ENCODE data around the gene RPS15.
"Not testable (repeated sequence)": the region's sequence is repeated elsewhere in the genome, so short reads cannot be mapped to it uniquely, and the experiment has no call there.

RPS15 gene

DNA sequence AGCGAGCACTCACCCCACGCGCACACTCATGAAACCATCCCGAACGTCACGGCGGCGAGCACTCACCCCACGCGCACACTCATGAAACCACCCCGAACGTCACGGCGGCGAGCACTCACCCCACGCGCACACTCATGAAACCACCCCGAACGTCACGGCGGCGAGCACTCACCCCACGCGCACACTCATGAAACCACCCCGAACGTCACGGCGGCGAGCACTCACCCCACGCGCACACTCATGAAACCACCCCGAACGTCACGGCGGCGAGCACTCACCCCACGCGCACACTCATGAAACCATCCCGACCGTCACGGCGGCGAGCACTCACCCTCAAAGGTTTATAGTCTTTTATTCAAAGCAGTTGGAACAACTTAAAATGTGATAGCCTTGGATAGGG is 18.1 kb upstream of the RPS15 start:
- not testable (repeated sequence) for DNase-seq

DNA sequence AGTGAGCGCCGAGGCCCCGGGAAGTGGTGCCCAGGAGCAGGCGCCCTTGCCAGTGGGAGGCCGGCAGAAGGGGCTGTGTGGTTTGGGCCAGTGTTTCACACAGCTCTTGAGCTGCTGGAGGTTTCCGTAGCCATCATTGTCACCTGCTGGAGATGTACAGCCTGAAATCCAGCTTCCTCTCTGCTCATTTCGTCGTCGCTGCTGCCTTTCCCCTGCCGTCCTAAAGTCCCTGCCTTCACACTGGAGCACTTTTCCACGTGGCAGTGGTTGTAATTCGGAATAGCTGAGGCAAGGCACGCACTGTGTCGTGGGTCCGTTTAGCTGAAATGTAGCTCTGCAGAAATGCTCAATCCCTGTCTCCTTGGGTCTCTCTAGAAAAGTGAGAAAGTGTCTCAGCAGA is 17.6 kb upstream of the RPS15 start:
- no peak for DNase-seq

DNA sequence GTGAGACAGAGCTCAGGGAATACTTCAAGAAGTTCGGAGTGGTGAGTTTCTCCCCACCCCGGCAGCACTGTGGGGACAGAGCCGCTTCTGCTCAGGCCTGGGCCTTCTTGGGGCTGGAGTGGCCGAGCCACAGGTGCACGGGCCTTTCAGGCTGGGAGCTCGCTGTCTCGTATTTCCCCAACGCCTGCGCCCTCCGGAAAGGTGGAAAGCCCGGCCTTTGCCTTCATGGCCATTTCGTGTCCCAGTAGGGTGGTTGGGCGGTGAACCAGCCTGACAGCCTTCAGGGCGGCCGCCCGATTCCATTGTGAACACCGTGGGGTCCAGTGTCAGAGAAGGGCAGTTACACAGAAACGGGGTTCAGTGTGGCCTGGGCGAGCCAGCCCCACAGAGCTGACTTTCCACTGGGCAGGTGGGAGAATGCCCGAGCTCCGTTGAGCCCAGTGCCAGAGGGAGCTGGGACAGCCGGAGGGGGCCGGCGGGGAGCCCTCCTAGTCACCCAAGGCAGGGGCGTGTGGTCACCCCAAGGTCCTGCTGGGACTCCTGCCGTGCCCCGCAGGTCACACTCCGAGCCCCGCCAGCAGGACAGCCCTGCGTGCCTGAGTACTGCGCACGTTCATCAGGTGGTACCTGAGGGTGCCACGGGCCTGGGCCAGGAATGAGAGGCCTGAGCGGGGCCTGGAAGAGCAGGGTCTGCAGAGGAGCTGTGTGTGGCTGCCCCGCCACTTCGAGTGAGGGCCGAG is 16.8 kb upstream of the RPS15 start:
- DNase-seq, result no peak

DNA sequence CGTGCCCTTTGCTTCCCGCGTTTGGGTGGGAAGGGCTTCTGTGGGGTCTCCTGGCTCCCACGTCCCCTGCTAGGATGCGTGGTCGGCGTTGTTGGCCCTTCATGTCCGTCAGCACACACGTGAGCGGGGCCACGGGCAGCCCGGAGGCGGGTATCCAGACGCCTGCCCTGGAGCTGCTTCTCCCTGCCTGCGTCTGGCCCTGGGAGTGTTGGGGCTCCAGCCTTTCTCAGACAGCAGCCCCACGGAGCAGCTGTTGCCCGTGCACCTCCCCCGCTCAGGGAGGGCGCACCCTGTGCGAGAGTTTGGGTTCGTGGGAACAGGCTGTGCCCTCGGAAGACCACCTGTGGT is 16.3 kb upstream of the RPS15 start:
- no peak for DNase-seq

DNA sequence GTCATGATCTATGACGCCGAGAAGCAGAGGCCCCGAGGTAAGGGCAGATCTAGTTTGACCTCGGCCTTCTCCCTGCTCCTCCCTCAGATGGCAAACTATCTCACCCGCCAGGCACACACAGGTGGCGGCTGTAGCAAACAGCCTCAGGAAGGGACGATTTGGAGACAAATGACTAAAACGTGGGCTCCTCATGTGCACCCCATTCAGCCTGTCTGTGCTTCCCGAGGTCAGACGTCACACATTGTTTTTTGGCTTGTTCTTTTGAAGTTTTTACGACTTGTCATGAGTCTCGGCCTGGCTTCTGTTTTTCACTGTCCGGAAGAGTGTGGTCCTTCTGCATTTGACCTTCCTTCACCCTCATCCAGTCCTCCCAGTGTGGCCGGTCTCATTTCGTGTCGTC is 15.8 kb upstream of the RPS15 start:
- DNase-seq, result no peak

DNA sequence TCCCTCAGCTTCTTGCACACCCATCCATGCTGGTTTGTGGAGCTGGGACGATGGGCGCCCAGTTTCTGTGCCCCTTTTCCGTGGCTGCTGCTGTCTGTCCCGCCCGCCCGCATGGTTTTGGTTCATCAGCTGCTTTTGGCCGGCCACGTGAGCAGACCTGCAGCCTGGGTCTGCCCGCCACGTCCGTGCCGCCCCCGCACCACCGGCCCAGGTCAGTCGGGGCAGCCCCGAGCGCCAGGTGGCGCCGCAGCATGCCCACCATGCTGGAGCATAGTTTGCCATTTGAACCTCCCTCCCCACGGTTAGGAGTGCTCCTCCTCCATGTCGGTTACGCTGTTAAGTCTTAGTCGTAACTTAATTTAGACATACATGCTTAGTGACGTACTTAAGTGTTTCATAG is 15.3 kb upstream of the RPS15 start:
- DNase-seq, result no peak

DNA sequence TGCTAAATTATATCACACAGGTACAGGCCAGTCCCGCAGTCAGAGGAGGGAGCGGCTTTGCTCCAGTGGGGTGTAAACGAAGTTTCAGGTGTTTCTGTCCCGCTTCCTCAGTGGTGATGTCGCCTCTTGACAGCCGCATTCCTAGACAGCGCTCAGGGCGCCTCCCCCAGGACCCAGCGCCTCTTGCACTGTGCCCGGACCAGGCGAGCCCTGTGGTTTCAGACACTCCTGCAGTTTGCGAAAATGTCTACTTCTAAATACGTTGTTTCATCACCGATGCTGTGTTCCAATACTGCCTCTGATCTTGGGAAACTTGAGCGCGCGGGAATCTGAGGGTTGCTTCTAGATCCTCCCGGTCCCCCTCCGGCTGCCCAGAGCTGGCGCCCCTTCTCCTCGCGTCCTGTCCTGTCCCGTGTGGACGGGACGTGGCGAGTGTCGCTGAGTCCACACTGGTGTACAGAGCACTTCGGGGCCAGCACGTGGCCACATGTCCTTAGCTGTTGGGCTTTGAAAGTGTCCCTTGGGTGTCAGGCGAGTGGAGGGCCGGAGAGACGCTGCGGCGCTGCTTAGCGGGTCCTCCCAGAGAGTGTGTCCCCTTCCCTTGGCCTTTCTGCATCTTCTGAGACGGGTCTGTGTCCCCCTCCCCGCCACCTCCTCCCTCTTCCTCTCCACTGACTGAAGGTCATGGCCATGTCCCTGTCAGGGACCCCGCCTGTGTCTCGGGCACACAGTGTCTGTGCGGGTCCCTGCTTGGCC is 14.6 kb upstream of the RPS15 start:
- no peak for DNase-seq

DNA sequence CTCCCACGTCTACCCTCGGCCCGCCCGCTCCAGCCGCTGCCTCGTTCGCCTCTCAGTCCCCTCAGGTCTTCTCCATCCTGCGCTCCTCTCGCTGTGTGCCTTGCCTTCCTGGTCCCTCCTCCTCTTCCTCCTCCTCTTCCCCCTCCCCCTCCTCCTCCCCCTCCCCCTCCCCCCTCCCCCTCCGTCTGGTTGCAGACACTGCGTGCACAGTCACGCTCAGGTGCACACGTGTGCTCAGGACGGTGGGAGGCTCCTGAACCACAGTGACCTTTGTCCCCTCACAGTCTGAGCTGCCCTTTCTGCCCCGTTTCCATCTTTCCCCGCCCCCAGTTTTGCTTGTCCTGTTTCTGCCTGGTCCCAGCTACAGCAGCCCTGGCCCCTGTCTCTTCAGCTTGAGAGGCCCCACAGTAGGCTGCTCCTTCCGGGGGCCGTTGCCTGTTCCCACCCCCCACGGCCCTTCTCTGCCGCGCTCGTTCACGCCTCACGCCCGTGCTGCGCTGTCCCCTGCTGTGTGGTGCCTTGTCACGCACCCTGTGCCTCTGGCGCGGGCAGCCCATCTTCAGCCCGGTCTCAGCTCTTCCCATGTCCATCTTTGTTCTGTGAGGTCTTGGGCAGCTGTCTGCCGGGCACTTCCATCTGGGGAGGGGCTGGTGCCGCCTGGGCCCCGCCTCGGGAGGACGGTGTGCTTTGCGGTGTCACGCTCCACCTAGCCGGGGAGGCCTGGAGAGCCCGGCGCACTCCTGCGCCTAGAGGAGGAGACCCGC is 13.8 kb upstream of the RPS15 start:
- DNase-seq, result no peak

DNA sequence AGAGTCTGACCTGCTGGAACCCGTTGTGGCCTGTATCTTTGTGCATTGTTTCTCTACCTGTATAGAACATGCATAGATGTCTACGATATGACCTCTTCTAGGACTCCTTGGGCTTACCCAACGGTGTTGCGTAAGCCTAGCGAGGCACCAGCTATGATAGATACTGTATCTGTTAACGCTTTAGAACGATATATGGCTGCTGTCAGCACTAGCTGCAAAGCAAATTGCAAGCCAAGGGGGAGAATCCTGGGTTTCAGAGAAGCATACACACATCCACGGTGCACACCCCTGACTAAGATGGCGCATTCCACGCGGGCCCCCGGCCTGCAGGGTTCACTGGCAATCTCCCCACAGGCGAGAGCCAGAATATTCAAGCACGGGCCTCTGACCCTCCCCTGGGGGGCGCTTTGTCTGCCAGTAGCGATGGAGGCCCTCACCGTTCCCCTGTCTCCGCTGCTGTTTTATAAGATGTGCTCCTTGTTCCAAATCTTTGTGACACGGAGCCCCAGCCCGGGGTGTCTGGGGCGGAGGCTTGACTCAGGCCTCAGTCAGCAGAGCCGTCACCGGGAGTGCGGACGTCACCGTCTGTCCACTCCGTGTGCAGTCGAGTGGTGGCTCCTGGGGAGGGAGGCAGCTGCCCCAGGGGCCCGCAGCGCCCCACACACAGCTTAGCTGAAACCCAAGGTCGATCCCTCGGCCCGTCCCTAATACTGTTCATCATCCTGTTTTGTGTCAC is 12.9 kb upstream of the RPS15 start:
- DNase-seq, result no peak

DNA sequence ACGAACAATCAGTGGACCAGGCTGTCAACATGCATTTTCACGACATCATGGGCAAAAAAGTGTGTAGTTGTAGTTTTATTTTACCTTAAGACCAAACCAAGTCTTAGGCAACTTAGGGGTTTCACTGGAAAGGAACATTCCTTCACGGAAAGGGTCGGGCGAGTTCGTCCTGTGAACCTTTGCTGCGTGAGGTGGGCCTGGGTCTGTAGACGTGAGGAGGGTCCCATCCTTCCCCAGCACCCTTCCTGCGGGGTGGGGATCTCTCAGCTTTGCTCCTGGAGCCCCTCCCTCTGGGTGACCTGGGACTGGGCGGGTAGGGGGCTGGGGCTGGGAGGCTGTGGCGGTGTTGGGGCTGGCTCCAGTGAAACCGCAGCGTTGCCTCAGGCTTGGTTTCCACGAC is 12.3 kb upstream of the RPS15 start:
- DNase-seq, result no peak

DNA sequence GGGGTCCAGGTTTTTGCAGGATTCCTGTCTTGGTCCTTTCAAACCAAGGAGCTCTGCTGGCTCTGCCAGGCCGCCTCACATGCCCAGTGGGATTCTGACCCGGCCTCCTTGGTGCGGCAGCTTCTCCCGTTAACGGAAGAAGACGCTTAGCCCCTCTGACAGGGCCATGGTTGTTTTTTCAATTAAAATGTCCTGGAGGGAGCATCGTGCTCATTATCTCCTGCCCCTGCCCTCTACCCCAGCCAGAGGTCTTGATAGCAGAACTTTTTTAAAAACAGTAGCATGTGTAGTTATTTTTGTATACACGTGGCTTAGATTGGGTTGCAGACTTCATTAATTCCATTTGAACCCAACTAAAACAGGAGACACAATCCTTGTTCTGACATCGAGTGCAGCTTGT is 11.5 kb upstream of the RPS15 start:
- DNase-seq, result no peak

DNA sequence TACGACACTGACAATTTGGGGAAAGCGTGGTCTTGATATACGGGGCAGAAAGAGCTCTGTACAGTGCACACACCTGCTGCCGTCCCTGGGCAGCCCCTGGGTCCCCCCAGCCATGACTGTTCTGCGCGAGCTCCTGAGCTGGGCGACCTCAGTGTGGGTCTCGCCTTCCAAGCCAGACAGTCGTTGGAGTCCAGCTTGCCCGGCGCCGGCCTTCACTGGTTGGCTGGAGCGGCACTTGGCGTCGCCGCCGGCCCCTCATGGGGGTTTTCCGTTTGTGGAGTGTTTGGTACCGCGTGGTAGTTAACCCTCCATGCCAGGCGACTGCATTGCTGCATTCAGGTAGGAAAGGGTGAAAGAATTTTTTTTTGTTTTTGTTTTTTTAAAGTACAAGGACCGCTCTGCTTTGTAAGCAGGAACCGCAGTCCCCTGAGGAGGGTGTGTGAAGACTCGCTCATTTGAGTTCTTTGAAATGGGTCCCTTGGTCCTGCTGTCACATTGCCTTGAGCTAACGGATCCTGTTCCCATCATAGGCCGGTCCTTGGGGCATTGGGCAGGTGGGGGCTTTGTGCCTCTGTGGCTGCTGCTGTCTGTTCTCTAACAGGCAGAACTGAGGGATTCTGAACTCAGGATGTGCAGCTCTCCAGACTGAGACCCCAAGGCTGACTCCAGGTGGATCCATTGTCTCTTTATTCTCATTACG is 10.8 kb upstream of the RPS15 start:
- peak in 1 of 14 donors; percentile 18 for DNase-seq

DNA sequence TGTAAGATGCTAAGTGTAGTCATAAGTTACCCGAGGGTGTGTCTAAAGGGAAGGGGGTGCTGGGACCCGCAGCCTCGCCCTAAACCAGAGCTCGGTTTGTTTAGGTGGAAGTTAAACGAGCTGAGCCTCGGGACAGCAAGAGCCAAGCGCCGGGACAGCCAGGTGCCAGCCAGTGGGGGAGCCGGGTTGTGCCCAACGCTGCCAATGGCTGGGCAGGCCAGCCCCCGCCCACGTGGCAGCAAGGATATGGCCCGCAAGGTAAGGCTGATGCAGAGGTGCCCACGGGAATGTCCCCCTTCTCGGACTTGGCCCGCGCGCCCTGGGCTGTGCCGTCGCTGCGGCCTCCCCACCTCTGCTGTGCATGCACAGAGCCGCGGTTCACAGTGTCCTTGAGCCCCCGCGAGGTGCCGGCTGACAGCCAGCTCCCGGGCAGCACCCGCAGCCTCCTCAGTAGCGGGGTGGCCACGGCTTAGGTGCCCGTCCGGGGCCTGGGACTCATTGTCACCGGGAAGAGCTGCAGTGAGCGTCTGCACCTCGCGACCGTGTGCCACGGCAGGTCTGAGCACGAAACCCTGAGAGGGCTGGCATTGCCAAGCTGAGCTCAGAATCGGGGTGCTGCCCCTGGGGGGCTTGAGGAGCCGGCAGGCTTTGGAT is 9.3 kb upstream of the RPS15 start:
- peak in 1 of 14 donors; percentile 72 for DNase-seq

DNA sequence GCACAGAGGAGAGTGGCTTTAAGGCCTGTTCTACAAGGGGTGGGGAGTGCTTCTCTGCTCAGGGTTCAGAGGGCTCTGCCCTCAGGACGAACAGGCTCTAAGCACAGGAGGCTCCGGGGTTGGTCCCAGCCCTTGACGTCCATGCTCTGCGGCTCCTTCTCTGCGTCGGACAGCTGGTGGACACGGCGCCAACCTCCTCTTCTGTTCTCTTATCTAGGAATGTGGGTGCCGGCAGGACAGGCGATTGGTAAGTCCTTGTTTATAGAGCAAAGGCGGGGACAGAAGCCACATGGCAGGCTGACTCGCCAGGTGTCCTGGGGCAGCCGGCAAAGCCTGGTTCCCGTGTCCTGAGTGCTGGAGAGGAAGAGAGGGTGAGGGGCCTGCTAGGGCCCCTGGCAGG is 8.4 kb upstream of the RPS15 start:
- DNase-seq, result no peak

DNA sequence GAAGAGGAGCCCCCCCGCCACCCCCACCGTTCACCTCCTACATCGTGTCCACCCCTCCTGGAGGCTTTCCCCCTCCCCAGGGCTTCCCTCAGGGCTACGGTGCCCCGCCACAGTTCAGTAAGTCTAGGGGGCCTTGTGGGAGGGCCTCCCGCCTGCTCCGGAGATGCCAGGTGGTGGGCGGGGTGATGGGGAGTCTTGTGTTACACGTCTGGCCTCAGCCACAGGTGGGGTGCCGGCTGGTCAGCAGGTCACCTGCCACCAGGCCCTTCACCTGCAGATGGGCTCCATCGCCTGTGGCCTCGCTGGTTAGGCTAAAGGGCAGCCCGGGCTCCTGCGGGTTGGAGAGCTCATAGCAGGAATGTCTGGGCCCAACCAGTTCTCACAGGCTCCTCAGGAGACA is 8.0 kb upstream of the RPS15 start:
- no peak for DNase-seq

DNA sequence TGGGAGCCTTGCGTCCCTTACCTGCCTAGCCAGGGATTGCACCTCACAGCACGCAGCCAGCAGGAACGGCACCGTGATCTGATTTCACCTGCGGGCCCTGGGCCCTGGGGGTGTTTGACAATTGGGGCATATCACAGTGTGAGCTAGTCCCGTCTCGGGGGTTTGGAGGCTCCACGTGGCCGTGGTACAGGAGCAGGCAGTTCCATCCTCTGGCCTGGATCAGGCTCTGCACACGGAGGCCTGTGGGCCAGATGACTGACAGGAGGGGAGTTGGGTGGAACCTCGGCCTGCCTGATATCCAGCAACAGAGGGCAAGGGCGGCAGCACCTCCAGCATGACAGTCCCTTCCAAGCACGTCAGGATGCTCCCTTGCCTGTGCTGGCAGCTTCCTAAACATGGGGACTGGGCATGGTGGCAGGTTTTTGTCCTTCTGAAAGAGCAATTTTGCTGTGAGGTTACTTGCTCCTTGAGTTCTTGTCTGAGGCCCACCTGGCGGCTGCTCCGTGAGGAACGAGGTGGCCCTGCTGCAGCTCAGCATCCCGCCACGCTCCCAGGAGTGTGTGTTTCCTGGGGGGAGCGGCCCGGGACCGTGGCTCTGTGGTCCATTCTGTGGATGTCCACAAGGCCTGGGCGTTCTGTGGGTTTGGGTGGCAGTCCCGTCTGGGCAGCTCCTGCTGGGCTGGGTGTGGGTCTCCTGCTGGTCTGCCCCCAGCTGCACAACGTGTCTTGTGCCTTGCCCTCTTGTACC is 6.3 kb upstream of the RPS15 start:
- no peak for DNase-seq

DNA sequence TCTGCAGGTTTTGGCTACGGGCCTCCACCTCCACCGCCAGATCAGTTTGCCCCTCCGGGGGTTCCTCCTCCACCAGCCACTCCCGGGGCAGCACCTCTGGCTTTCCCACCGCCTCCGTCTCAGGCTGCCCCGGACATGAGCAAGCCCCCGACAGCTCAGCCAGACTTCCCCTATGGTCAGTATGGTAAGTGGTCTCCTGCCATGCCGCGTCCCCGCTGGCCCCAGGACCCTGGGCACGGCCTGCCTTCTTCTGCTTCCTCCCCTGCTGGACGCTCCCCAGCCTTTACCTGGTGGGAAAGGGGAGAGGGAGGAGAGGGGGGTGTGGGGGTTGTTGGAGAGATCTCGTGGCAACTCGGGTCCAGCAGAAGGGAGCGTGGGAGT is 5.7 kb upstream of the RPS15 start:
- no peak for DNase-seq

DNA sequence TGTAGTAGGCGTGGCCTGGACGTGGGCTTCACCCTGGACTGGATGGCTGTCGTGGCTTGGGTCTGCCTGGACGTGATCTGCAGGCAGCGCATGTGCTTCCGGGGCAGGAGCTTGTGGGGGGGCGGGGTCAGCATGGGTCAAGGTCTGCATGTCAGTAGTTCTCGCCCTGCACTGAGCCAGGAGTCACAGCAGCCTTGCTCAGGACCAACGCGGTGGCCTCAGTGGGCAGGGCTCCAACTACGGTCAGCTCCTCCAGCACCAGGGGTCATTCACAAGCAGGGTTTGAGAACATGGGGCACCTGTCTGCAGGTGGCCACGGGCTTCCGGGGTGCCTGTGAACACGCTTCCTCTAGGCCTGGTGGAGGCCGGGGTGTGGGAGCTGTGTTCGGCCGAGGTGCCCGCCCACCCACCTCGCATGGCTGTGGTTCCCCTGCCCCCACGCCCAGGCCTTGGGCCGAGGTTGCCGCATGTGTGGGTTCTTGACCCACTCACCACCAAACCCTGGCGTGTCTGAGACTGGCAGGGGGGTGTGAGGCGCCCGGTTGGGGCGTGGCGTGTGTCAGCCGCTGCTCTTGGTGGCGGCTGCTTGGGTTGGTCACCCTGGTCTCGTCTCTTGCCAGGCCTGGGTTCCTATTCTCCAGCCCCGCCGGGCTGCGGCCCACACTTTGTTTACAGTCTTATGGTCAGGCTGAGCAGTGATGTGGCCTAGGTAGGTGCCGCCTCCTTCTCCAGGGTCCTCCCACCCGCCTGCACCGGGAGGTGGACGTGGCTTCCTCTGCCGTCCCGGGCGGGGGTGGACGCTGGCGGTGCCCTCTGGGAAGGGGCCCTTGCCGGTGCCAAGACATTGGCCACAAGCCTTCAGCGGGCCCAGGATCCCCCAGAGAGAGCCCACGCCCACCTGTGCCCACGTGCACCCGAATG is 4.8 kb upstream of the RPS15 start:
- DNase-seq, result no peak

DNA sequence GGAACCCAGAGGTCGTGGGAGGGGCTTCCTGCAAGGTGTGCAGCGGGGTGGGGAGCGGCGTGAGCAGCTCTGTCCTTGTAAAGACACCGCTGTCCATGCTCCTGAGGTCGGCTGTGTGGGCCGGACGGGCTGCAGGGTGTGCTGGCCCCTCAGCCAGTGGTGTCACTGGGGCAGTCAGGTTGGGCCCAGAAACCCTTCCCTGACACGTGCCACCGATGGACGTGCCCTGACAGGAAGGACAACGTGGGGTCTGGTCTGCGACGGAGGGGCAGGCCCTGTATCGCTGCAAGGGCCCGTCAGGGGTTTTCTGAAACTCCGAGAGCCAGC is 4.2 kb upstream of the RPS15 start:
- no peak for DNase-seq

DNA sequence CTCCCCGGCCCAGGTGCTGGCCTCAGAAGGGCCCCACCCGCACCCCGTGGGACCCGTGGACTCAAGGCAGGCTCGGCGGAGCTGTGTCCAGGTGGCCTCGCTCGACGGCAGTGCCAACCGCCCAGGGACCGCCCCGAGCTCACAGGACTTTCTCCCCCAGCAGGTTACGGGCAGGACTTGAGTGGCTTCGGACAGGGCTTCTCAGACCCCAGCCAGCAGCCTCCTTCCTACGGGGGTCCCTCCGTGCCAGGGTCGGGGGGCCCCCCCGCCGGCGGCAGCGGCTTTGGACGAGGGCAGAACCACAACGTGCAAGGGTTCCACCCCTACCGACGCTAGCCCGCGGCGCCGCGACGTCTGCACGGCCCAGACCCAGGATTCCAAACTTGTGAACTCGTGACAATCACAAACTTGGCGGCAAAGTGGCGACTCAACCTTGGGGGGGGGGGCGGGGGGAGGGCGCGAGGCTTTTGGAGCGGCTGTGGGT is 3.6 kb upstream of the RPS15 start:
- no peak for DNase-seq
